ENCODE data around the gene KCNN1. TPM values are rescaled to one million over a fixed set of nuclear protein-coding genes. Genes with fewer than 3 reads are reported as not detected.

KCNN1 gene
- total RNA-seq, 1 donor from 2014 or later, result not detected

- peak overlapping the region; percentile 35 for H3K4me3 ChIP-seq (ENCODE audit: low read depth, low read length)
- no peak for DNase-seq (ENCODE audit: low read depth)
- TF ChIP-seq, protein P1, sequence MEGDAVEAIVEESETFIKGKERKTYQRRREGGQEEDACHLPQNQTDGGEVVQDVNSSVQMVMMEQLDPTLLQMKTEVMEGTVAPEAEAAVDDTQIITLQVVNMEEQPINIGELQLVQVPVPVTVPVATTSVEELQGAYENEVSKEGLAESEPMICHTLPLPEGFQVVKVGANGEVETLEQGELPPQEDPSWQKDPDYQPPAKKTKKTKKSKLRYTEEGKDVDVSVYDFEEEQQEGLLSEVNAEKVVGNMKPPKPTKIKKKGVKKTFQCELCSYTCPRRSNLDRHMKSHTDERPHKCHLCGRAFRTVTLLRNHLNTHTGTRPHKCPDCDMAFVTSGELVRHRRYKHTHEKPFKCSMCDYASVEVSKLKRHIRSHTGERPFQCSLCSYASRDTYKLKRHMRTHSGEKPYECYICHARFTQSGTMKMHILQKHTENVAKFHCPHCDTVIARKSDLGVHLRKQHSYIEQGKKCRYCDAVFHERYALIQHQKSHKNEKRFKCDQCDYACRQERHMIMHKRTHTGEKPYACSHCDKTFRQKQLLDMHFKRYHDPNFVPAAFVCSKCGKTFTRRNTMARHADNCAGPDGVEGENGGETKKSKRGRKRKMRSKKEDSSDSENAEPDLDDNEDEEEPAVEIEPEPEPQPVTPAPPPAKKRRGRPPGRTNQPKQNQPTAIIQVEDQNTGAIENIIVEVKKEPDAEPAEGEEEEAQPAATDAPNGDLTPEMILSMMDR (conservative IDR thresholded peaks at IDR 0.05; ENCODE audit: low read depth, low read length), result no peak
Observed at GRCh38 chr19:18044825-18045304, 78.0 kb downstream of the KCNN1 start.

DNA sequence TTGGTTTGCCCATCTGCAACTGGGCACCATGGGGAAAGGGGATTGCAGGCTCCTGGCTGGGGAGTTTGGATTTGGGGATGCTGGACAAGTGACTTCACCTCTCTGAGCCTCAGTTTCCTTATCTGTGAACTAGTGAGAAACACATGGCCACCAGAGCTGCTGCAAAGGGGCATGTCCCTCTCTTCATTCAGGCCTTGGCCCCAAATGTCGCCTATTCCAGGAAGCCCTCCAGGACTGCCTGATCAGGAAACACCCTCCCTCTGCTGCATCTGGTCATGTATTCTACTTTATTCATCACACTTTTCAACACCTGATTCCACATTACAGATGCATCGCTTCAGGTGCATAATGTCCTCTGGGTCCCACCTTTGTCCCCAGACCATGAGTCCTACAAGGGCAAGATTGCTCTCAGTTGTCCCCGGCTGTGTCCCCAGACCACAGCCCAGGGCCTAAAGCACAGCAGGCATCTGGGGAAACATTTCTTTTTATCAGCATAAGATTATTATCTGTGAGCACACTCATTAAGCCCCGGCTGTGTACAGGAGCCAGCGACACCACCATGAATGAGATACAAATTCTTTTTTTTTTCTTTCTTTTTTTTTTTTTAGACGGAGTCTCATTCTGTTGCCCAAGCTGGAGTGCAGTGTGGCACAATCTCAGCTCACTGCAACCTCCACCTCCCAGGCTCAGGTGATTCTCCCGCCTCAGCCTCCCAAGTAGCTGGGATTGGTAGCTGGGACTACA, 78.6 kb downstream of the KCNN1 start:
- TF ChIP-seq, protein P1 (conservative IDR thresholded peaks at IDR 0.05; ENCODE audit: low read depth, low read length), result no peak
- peak overlapping the region; percentile 35 for H3K4me3 ChIP-seq (ENCODE audit: low read depth, low read length)
- DNase-seq (ENCODE audit: low read depth), result no peak

GRCh38 chr19:18046059-18046718, 79.3 kb downstream of the KCNN1 start:
- TF ChIP-seq, protein P1 (conservative IDR thresholded peaks at IDR 0.05; ENCODE audit: low read depth, low read length), result no peak
- H3K4me3 ChIP-seq (ENCODE audit: low read depth, low read length), result no peak overlapping the region
- DNase-seq (ENCODE audit: low read depth), result no peak

DNA sequence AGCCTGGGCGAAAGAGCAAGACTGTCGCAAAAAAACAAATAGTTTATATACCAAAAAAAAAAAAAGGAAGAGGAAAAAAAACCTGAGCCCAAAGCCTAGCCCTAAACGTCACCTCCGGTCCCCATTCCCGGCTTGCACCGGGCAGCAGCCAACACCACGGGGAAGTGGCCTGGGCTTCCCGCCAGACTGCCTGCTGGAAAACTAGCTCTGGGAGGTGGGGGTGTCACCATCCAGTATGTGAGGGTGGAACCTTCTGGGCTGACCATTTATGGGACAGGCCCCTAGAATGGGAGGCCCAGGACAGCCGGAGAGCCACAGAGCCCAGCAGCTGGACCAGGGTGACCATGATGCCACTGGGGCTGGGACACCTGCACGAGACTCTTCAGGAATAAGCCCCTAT, 82.5 kb downstream of the KCNN1 start:
- DNase-seq (ENCODE audit: low read depth), result no peak
- H3K4me3 ChIP-seq (ENCODE audit: low read depth, low read length), result no peak overlapping the region
- TF ChIP-seq, protein P1 (conservative IDR thresholded peaks at IDR 0.05; ENCODE audit: low read depth, low read length), result no peak

Other genes starting within 250 kb of the KCNN1 start
- gene MAP1S, start 247.6 kb upstream of the KCNN1 start, total RNA-seq, result 48.8 and 50.6 TPM in 2 replicates
- gene FCHO1, start 215.6 kb upstream of the KCNN1 start, total RNA-seq, result 4.2 and 18.0 TPM in 2 replicates
- gene B3GNT3, start 172.0 kb upstream of the KCNN1 start, total RNA-seq, result 11.1 and 17.3 TPM in 2 replicates
- gene INSL3, start 145.6 kb upstream of the KCNN1 start, total RNA-seq, result not detected in 2 replicates
- 5.3 and 8.0 TPM in 2 replicates for gene JAK3, start 119.1 kb upstream of the KCNN1 start, total RNA-seq
- gene RPL18A, start 107.2 kb upstream of the KCNN1 start, total RNA-seq, result 1,780 and 2,411 TPM in 2 replicates
- gene SLC5A5, start 95.2 kb upstream of the KCNN1 start, total RNA-seq, result not detected in 2 replicates
- 68.4 and 115 TPM in 2 replicates for gene CCDC124, start 34.1 kb upstream of the KCNN1 start, total RNA-seq
- 9.9 and 13.4 TPM in 2 replicates for gene ARRDC2, start 41.1 kb downstream of the KCNN1 start, total RNA-seq
- gene IL12RB1, start 119.8 kb downstream of the KCNN1 start, total RNA-seq, result not detected in 2 replicates
- 1.7 and 3.5 TPM in 2 replicates for gene MAST3, start 130.7 kb downstream of the KCNN1 start, total RNA-seq
- 15.3 and 19.9 TPM in 2 replicates for gene PIK3R2, start 186.1 kb downstream of the KCNN1 start, total RNA-seq
- gene IFI30, start 206.7 kb downstream of the KCNN1 start, total RNA-seq, result 10.1 and 11.3 TPM in 2 replicates
- 50.1 and 70.9 TPM in 2 replicates for gene MPV17L2, start 226.1 kb downstream of the KCNN1 start, total RNA-seq
- 0.17 and 0.43 TPM in 2 replicates for gene RAB3A, start 236.9 kb downstream of the KCNN1 start, total RNA-seq